ENCODE measurements around the gene PHF21A.

Gene PHF21A

GRCh38 chr11:46055371-46055770 is 65.9 kb downstream of the PHF21A start:
- Histone ChIP-seq H3K27ac (ENCODE audit: low read depth, low read length) (no peak overlapping the region), H2AFZ (ENCODE audit: low read depth, low read length, severe bottlenecking) (no peak overlapping the region), H3K4me3 (ENCODE audit: insufficient read depth, low read length, poor library complexity, severe bottlenecking) (no peak overlapping the region), H3F3A (ENCODE audit: insufficient read depth) (no peaks in the 10 kb centered on the region), H3K9me2 (replicated peaks; ENCODE audit: insufficient read depth, low read length) (no peaks in the 10 kb centered on the region), H4K20me1 (ENCODE audit: low read depth, low read length) (no peaks in the 10 kb centered on the region), H3K79me2 (ENCODE audit: insufficient read depth, low read length) (no peaks in the 10 kb centered on the region), H3K36me3 (ENCODE audit: low read length) (no peaks in the 10 kb centered on the region), H3K9ac (ENCODE audit: low read length) (no peak overlapping the region), H3K4me2 (ENCODE audit: low read depth, low read length, poor library complexity, severe bottlenecking) (no peak overlapping the region), H3K9me3 (ENCODE audit: insufficient read depth, low read length) (no peaks in the 10 kb centered on the region), H3K27me3 (ENCODE audit: low read length) (no peaks in the 10 kb centered on the region)
- TF ChIP-seq CTCF (IDR thresholded peaks at IDR 0.05; ENCODE audit: insufficient read depth, low read length, poor library complexity, severe bottlenecking), result no peak
- no peak for TF ChIP-seq EZH2phosphoT487 (conservative IDR thresholded peaks at IDR 0.05; ENCODE audit: low read length)

- H3K4me2 ChIP-seq (ENCODE audit: low read depth, low read length, poor library complexity, severe bottlenecking), result no peak overlapping the region
- no peaks in the 10 kb centered on the region for H3K27me3 ChIP-seq (ENCODE audit: low read length)
- no peak for TF ChIP-seq EZH2phosphoT487 (conservative IDR thresholded peaks at IDR 0.05; ENCODE audit: low read length)
- TF ChIP-seq CTCF (IDR thresholded peaks at IDR 0.05; ENCODE audit: insufficient read depth, low read length, poor library complexity, severe bottlenecking), result no peak
- no peak overlapping the region for H2AFZ ChIP-seq (ENCODE audit: low read depth, low read length, severe bottlenecking)
- no peaks in the 10 kb centered on the region for H3K36me3 ChIP-seq (ENCODE audit: low read length)
- no peaks in the 10 kb centered on the region for H3K79me2 ChIP-seq (ENCODE audit: insufficient read depth, low read length)
- H3F3A ChIP-seq (ENCODE audit: insufficient read depth), result no peaks in the 10 kb centered on the region
- H3K9me2 ChIP-seq (replicated peaks; ENCODE audit: insufficient read depth, low read length), result no peaks in the 10 kb centered on the region
- H3K9me3 ChIP-seq (ENCODE audit: insufficient read depth, low read length), result no peaks in the 10 kb centered on the region
- no peaks in the 10 kb centered on the region for H4K20me1 ChIP-seq (ENCODE audit: low read depth, low read length)
- no peak overlapping the region for H3K4me3 ChIP-seq (ENCODE audit: insufficient read depth, low read length, poor library complexity, severe bottlenecking)
- no peak overlapping the region for H3K9ac ChIP-seq (ENCODE audit: low read length)
- no peak overlapping the region for H3K27ac ChIP-seq (ENCODE audit: low read depth, low read length)
Measured at GRCh38 chr11:46051102-46051501, 70.2 kb downstream of the PHF21A start.

GRCh38 chr11:46050662-46051061 is 70.6 kb downstream of the PHF21A start:
- no peak for TF ChIP-seq CTCF (IDR thresholded peaks at IDR 0.05; ENCODE audit: insufficient read depth, low read length, poor library complexity, severe bottlenecking)
- no peak for TF ChIP-seq EZH2phosphoT487 (conservative IDR thresholded peaks at IDR 0.05; ENCODE audit: low read length)
- H4K20me1 ChIP-seq (ENCODE audit: low read depth, low read length), result no peaks in the 10 kb centered on the region
- no peaks in the 10 kb centered on the region for H3K9me2 ChIP-seq (replicated peaks; ENCODE audit: insufficient read depth, low read length)
- H3K4me3 ChIP-seq (ENCODE audit: insufficient read depth, low read length, poor library complexity, severe bottlenecking), result no peak overlapping the region
- H3K9me3 ChIP-seq (ENCODE audit: insufficient read depth, low read length), result no peaks in the 10 kb centered on the region
- H3K36me3 ChIP-seq (ENCODE audit: low read length), result no peaks in the 10 kb centered on the region
- no peak overlapping the region for H2AFZ ChIP-seq (ENCODE audit: low read depth, low read length, severe bottlenecking)
- H3K9ac ChIP-seq (ENCODE audit: low read length), result no peak overlapping the region
- H3K4me2 ChIP-seq (ENCODE audit: low read depth, low read length, poor library complexity, severe bottlenecking), result no peak overlapping the region
- H3K27me3 ChIP-seq (ENCODE audit: low read length), result no peaks in the 10 kb centered on the region
- H3K79me2 ChIP-seq (ENCODE audit: insufficient read depth, low read length), result no peaks in the 10 kb centered on the region
- H3K27ac ChIP-seq (ENCODE audit: low read depth, low read length), result no peak overlapping the region
- no peaks in the 10 kb centered on the region for H3F3A ChIP-seq (ENCODE audit: insufficient read depth)
